ENCODE data around the gene LRRC27.
"Not testable (repeated sequence)": the region's sequence is repeated elsewhere in the genome, so short reads cannot be mapped to it uniquely, and the experiment has no call there.

The LRRC27 gene

DNA sequence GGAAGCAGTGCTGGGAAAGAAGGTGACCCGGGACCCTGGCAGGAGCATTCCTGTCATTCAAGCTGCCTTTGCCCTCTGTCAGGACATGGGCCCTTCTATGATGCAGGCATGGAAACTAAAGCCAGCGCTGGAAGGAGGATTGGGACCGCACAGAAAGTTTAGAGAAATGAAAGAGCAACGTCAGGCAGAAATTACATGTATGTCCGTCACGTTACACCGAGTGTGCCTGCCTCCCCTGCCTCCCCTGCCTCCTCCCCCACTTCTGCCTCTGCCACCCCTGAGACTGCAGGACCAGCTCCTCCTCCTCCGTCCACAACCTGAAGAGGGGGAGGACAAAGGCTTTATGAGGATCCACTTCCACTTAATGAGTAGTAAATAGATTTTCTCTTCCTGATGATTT is 51.1 kb downstream of the LRRC27 start:
- no peaks in the 10 kb centered on the region for H3K27me3 ChIP-seq (ENCODE audit: insufficient read depth, low read length)
- 88% methylated on average over 7 of the region's 8 CpGs for WGBS
- H3K36me3 ChIP-seq (ENCODE audit: insufficient read depth, low read length), result no peaks in the 10 kb centered on the region
- no peaks in the 10 kb centered on the region for H3K9me3 ChIP-seq (ENCODE audit: insufficient read depth, low read depth, low read length)
- no peak overlapping the region for H3K4me3 ChIP-seq (ENCODE audit: low read length)
- H3K9ac ChIP-seq (ENCODE audit: low read depth, low read length), result no peak overlapping the region
- no peak overlapping the region for H3K27ac ChIP-seq (ENCODE audit: low read depth, low read length)
- H3K4me1 ChIP-seq (ENCODE audit: insufficient read depth, low read length), result no peaks in the 10 kb centered on the region

DNA sequence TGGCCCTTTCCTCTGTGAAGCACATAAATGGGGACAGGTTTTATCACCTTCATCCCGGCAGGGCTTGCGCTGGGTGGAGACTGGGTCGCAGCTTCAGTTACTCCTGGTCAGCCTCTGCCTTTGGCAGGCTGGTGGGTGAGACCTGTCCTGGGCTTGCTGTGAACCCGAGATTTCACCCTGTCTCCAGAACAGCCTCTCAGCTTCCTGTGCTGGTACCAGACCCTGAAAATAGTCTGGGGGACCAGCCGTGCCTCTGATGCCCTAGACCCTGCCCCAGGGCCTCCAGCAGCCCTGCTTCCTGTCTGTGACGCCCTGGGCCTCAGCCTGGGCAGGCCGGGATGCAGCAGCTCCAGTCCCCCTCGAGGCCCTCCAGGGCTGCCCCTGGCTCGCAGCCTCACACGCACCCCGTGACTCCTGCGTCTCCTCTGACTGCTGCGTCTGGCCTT is 51.8 kb downstream of the LRRC27 start:
- H3K4me1 ChIP-seq (ENCODE audit: insufficient read depth, low read length), result no peaks in the 10 kb centered on the region
- no peak overlapping the region for H3K27ac ChIP-seq (ENCODE audit: low read depth, low read length)
- H3K36me3 ChIP-seq (ENCODE audit: insufficient read depth, low read length), result no peaks in the 10 kb centered on the region
- no peak overlapping the region for H3K4me3 ChIP-seq (ENCODE audit: low read length)
- WGBS, result 81% methylated on average over 13 of the region's 13 CpGs
- no peak overlapping the region for H3K9ac ChIP-seq (ENCODE audit: low read depth, low read length)
- H3K27me3 ChIP-seq (ENCODE audit: insufficient read depth, low read length), result no peaks in the 10 kb centered on the region
- no peaks in the 10 kb centered on the region for H3K9me3 ChIP-seq (ENCODE audit: insufficient read depth, low read depth, low read length)

DNA sequence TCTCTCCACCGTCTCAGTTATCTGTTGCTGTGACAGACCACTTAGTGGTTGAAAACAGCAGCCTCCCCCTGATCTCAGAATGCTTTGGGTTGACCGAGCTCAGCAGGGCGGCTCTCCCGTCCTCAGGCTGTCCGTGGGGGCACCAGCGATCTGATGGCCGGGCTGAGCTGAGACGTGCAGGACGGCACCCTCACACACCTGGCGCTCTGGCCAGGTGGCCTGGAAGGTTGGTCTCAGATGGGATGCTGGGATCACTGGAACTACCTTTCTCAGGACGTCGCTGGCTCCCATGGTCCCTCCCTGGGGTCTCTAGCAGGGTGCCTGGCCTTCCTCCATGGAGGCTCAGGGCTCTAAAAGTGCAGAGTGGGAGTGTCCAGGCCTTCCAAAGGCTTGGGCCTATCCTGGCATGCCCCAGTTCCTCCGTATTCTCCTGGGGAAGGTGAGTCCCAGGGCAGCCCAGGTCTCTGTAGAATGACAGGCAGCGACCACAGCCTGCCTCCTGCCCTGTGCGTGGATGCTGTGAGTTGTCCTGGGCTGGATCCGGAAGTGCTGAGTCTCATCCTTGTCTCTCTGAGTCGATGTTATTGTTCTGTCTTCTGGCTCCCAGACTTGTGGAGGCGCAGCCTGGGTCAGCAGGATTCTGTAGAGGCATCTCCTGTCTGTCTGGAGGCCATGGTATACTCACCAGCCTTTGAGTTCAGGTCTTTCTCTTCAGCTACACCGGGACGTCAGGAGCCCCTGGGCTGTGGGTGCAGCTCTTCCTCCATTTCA is 52.8 kb downstream of the LRRC27 start:
- peaks cover 3% of the 10 kb centered on the region; the same call in 1 of the 2 replicates for H3K4me1 ChIP-seq (ENCODE audit: insufficient read depth, low read length)
- H3K4me3 ChIP-seq (ENCODE audit: low read length), result no peak overlapping the region
- WGBS, result 91% methylated on average over 20 of the region's 20 CpGs
- H3K27me3 ChIP-seq (ENCODE audit: insufficient read depth, low read length), result no peaks in the 10 kb centered on the region
- H3K9ac ChIP-seq (ENCODE audit: low read depth, low read length), result no peak overlapping the region
- H3K36me3 ChIP-seq (ENCODE audit: insufficient read depth, low read length), result no peaks in the 10 kb centered on the region
- no peaks in the 10 kb centered on the region for H3K9me3 ChIP-seq (ENCODE audit: insufficient read depth, low read depth, low read length)
- H3K27ac ChIP-seq (ENCODE audit: low read depth, low read length), result no peak overlapping the region

DNA sequence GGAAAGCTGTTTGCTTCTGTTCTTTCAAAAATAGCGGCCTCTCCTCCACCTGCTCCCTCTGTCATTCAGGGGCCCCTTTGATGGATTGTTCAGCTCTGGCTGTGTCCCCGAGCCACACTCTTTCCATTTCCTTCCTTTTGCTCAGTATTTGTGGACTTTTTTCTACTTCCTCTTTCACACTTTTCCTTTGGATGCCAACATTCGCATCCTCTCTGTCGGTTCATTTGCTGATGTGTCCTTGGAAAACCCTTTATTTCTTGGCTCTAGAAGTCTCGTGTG is 53.3 kb downstream of the LRRC27 start:
- Histone ChIP-seq H3K4me3 (ENCODE audit: low read length) (no peak overlapping the region), H3K36me3 (ENCODE audit: insufficient read depth, low read length) (no peaks in the 10 kb centered on the region), H3K4me1 (ENCODE audit: insufficient read depth, low read length) (peaks cover 3% of the 10 kb centered on the region; the same call in 1 of the 2 replicates), H3K9me3 (ENCODE audit: insufficient read depth, low read depth, low read length) (no peaks in the 10 kb centered on the region), H3K27me3 (ENCODE audit: insufficient read depth, low read length) (no peaks in the 10 kb centered on the region), H3K9ac (ENCODE audit: low read depth, low read length) (no peak overlapping the region), H3K27ac (ENCODE audit: low read depth, low read length) (no peak overlapping the region)
- WGBS, result 90% methylated on average over 5 of the region's 5 CpGs

DNA sequence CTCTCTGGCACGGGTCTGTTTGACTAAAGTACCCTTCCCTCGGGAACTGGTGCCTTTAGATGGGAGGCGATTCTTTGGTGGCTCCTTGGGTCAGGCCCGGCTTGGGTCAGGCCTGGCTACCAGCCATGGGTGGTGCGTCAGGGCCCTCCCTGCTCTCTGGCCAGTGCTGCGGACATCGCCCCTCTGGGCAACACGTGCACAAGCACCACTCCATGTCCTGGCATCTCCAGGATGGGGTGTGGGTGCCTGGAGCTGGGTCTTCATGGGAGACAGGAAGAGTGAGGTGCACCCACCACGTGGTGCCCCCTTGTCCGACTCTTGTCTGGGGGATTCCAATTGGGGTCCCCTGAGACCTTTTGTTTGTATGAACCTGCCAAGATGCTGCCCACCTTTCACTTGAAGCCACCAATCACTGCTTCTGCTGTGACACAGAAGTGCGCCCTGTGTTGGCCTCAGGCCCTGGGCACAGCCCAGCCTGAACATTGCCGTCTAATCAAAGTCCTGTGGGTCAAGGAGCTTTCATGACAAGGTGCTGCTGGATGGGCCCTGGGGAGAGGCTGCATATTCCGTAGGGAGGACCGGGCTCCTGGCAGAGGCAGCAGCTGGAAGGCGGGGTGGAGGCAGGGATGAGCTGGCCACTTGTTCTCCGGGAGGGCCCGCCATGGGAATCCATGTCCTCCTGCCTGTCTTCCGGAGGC is 53.9 kb downstream of the LRRC27 start:
- peaks cover 3% of the 10 kb centered on the region; the same call in 1 of the 2 replicates for H3K4me1 ChIP-seq (ENCODE audit: insufficient read depth, low read length)
- H3K36me3 ChIP-seq (ENCODE audit: insufficient read depth, low read length), result no peaks in the 10 kb centered on the region
- no peaks in the 10 kb centered on the region for H3K9me3 ChIP-seq (ENCODE audit: insufficient read depth, low read depth, low read length)
- H3K27ac ChIP-seq (ENCODE audit: low read depth, low read length), result no peak overlapping the region
- H3K27me3 ChIP-seq (ENCODE audit: insufficient read depth, low read length), result no peaks in the 10 kb centered on the region
- 93% methylated on average over 18 of the region's 18 CpGs for WGBS
- H3K4me3 ChIP-seq (ENCODE audit: low read length), result no peak overlapping the region
- H3K9ac ChIP-seq (ENCODE audit: low read depth, low read length), result no peak overlapping the region

DNA sequence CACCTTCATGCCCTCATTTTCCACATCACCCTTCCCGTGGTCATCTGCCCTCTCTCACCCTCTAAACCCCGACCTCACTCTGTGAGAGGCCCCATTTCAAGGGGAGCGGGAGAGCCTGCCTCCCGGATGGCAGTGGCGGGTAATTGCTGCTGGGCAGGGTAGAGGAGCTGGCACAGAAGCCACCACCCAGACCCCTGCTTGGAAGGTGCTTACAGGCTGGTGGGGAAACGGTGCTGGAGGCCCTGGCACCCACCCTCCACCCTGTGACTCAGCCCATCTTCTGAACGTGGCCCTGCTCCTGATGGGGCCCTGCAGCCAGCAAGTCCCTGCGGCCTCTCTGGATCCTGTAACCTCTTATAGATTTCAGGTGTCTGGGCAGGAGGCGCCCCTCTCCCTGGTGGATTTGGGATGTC is 54.4 kb downstream of the LRRC27 start:
- WGBS, result 83% methylated on average over 9 of the region's 9 CpGs
- Histone ChIP-seq H3K27ac (ENCODE audit: low read depth, low read length) (no peak overlapping the region), H3K9ac (ENCODE audit: low read depth, low read length) (no peak overlapping the region), H3K4me1 (ENCODE audit: insufficient read depth, low read length) (peaks cover 3% of the 10 kb centered on the region; the same call in 1 of the 2 replicates), H3K27me3 (ENCODE audit: insufficient read depth, low read length) (no peaks in the 10 kb centered on the region), H3K36me3 (ENCODE audit: insufficient read depth, low read length) (no peaks in the 10 kb centered on the region), H3K9me3 (ENCODE audit: insufficient read depth, low read depth, low read length) (no peaks in the 10 kb centered on the region), H3K4me3 (ENCODE audit: low read length) (no peak overlapping the region)

DNA sequence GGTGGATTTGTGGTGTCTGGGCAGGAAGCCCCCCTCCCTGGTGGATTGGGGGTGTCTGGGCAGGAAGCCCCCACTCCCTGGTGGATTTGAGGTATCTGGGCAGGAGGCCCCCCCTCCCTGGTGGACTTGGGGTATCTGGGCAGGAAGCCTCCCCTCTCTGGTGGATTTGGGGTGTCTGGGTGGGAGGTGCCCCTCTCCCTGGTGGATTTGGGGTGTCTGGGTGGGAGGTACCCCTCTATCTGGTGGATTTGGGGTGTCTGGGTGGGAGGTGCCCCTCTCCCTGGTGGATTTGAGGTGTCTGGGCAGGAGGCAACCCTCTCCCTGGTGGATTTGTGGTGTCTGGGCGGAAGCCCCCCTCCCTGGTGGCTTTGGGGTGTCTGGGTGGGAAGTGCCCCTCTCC is 54.9 kb downstream of the LRRC27 start:
- WGBS, result 89% methylated on average over 1 of the region's 1 CpG
- not testable (repeated sequence) for H3K9me3 ChIP-seq (ENCODE audit: insufficient read depth, low read depth, low read length); H3K27ac ChIP-seq (ENCODE audit: low read depth, low read length); H3K4me3 ChIP-seq (ENCODE audit: low read length); H3K4me1 ChIP-seq (ENCODE audit: insufficient read depth, low read length); H3K9ac ChIP-seq (ENCODE audit: low read depth, low read length); H3K36me3 ChIP-seq (ENCODE audit: insufficient read depth, low read length); H3K27me3 ChIP-seq (ENCODE audit: insufficient read depth, low read length)

DNA sequence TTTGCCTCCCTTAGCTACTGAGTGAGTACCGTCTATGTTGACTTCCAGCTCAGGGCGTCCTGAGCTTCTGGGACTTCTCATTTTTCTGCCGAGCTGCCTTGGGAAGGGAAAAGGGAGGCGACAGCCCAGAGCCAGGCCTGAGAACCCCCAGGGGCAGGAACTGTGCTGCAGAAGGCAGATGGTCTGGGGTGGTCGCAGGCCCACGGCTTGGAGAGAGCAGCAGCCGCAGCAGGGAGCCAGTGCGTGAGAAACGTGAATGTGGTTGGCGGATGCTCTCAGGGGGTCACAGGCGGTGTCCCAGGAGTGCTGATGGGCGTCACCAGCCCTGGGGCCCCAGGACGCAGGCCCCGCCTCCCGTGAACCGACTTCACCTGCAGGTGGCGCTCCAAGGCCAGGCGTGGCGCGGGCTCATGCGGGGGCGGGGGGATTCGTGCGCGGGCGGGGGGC is 55.8 kb downstream of the LRRC27 start:
- 8% methylated on average over 23 of the region's 26 CpGs for WGBS
- Histone ChIP-seq H3K27me3 (ENCODE audit: insufficient read depth, low read length) (no peaks in the 10 kb centered on the region), H3K4me1 (ENCODE audit: insufficient read depth, low read length) (peaks cover 3% of the 10 kb centered on the region; the same call in 1 of the 2 replicates), H3K4me3 (ENCODE audit: low read length) (no peak overlapping the region; the same call in 1 of the 2 replicates), H3K36me3 (ENCODE audit: insufficient read depth, low read length) (no peaks in the 10 kb centered on the region), H3K9me3 (ENCODE audit: insufficient read depth, low read depth, low read length) (no peaks in the 10 kb centered on the region), H3K9ac (ENCODE audit: low read depth, low read length) (no peak overlapping the region), H3K27ac (ENCODE audit: low read depth, low read length) (peak overlapping the region; percentile 24; the same call in 1 of the 2 replicates)

DNA sequence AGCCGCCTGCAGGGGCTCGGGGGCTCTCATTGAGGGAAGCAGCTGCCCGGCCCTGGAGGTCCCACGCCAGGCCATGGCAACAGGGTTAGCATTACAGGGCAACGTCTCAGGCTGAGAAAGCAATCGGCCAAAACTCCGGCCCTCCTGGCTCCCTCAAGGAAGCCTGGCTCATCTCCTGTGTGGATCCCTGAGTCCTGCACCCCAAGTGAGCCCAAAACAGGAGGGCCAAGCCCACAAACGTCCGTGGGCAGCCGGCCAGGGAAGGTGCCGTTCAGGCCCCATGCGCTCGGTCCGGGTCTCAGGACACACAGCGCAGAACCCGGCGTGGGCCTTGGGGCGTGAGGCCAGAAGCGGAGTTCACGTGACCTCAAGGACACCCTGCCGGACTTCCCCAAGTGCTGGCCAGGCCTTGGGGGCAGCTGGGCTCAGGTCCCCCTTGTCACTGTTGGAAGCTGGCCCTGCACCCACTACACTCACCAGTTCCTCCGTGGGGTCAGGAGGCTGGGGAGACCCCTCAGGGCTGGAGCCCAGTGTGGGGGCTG is 57.0 kb downstream of the LRRC27 start:
- Histone ChIP-seq H3K9me3 (ENCODE audit: insufficient read depth, low read depth, low read length) (no peaks in the 10 kb centered on the region), H3K27me3 (ENCODE audit: insufficient read depth, low read length) (no peaks in the 10 kb centered on the region; the same call in 1 of the 2 replicates), H3K4me1 (ENCODE audit: insufficient read depth, low read length) (peaks cover 3% of the 10 kb centered on the region; the same call in 1 of the 2 replicates), H3K36me3 (ENCODE audit: insufficient read depth, low read length) (no peaks in the 10 kb centered on the region), H3K27ac (ENCODE audit: low read depth, low read length) (peak overlapping the region; percentile 3; the same call in 1 of the 2 replicates), H3K4me3 (ENCODE audit: low read length) (no peak overlapping the region), H3K9ac (ENCODE audit: low read depth, low read length) (no peak overlapping the region)
- WGBS, result 66% methylated on average over 22 of the region's 22 CpGs

DNA sequence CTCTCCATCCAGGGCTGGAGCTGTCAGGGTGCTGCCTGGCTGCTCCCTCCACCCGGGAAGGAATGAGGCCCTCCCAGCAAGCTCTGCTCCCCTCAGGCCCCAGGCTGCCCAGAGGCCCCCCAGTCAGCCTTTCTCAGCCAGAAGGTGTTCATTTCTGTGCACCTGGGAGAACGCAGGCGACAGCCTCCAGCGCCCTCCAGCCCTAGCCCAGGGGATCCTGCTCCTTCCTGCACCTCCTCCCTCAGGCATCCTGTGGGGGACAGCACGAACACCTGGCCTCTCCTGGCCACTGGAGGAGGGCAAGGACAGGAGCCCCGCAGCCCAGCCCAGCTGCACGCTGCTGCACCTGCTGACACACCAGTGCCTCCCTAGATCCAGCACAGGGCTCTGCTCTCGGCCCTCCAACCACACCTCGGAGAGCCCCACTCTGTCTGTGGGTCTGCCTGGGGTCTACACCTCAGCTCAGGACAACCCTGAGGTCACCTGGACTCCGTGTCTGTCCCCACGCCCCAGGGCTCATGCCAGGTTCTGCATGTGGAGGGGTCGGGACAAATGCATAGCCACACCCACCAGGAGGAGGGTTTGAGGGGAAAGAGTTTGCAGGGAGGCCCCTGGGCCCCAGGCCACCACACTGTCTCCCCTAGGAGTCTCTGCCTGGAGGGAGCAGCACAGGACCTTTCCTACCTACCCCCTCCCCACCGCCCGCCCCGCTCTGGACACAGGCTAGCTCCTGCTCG is 57.6 kb downstream of the LRRC27 start:
- Histone ChIP-seq H3K27ac (ENCODE audit: low read depth, low read length) (peak overlapping the region; percentile 3; the same call in 1 of the 2 replicates), H3K9ac (ENCODE audit: low read depth, low read length) (no peak overlapping the region), H3K4me1 (ENCODE audit: insufficient read depth, low read length) (peaks cover 3% of the 10 kb centered on the region; the same call in 1 of the 2 replicates), H3K27me3 (ENCODE audit: insufficient read depth, low read length) (no peaks in the 10 kb centered on the region; the same call in 1 of the 2 replicates), H3K4me3 (ENCODE audit: low read length) (no peak overlapping the region), H3K9me3 (ENCODE audit: insufficient read depth, low read depth, low read length) (no peaks in the 10 kb centered on the region), H3K36me3 (ENCODE audit: insufficient read depth, low read length) (no peaks in the 10 kb centered on the region)
- WGBS, result 62% methylated on average over 16 of the region's 16 CpGs
